Measurements from ENCODE around the gene M1AP. TPM values are rescaled to one million over a fixed set of nuclear protein-coding genes. Genes with fewer than 3 reads are reported as not detected.
A peak's percentile ranks its signal among the peaks of the same experiment; 100 is the strongest.

The M1AP gene
- total and polyA plus RNA-seq, 9 of the 15 experiments (the other 6 are each of a cell fraction or from before 2014, with no cell fraction given) = 0.06 to 0.33 (median 0.11) TPM; not detected in 4

DNA sequence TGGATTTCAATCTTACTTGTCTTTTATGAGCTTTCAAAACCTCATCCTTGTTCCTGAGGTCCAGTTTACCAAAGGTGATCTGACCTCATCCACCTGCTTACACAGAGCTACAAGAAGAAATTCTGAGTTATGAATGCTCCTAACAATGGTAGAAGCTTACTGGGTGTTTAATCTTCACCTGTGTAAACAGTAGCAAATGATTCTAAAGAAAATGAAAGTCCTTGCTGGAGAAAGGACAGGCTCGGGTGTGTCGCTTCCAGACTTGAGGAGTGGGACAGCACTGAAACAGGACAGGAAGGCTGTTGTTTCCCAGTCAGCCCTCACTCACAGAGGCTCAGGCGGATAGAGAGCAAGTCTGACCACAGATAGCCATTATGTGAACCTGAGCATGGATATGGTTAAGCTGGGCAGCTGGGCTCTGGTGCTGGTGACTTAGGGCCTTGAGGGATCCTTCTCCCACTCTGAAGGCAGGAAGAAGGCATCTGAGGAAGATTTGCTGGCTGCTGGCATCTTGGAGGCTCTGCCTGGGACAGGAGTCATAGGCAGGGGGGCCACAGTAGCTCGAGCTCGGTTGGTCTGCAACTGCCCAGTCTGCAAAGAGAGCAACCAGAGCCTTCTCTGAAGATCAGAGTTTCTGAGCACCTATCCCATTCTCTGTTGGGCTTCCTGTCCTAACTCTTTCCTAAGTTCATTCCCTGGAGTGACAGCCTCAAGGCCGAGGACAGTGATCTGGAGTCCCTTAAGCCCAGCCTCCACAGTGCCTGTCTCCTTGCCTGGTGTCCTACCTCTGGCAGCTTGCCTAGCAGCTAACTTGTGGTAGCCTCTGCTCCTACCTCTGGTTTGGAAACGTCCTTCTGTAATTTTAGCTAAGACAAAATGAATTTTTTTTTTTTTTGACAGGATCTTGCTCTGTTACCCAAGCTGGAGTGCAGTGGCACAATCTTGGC lies 89.6 kb downstream of the M1AP start:
- H3K27ac ChIP-seq (ENCODE audit: extremely low read depth, low read depth, low read length) = no peak overlapping the region
- peaks cover 17% of the 10 kb centered on the region; the same call in 1 of the 3 replicates for H3K36me3 ChIP-seq (ENCODE audit: control insufficient read depth, insufficient read depth, low read length)
- H2AFZ ChIP-seq (ENCODE audit: low read depth, low read length) = no peak overlapping the region
- no peaks in the 10 kb centered on the region for H3K9me3 ChIP-seq (replicated peaks; ENCODE audit: control insufficient read depth, insufficient read depth, low read depth, low read length)
- 53% methylated on average over 7 of the region's 7 CpGs for WGBS (ENCODE audit: insufficient coverage, low coverage, missing lambda C conversion rate)
- POLR2A ChIA-PET = interaction anchor here (0.6 to 1.5 kb wide), 10 partner anchors 8 to 351 kb away, joined by 3 to 6 read pairs (median 4); no protein-coding TSS in a partner anchor
- intact Hi-C loops (cut with micrococcal nuclease) = no loop called here
- ATAC-seq = no peak
- no peaks in the 10 kb centered on the region for H3K9me1 ChIP-seq (ENCODE audit: control insufficient read depth, insufficient read depth, low read length)
- H3K27me3 ChIP-seq (ENCODE audit: control insufficient read depth in 2 of 2, insufficient read depth in 2 of 2, low read length in 2 of 2) = peaks cover 0 to 16% of the 10 kb centered on the region in 2 experiments; a peak in 2 of 5 replicates
- peak overlapping the region in 1 of 2 experiments; percentile 77; a peak in 1 of 4 replicates for H3K9ac ChIP-seq (ENCODE audit: insufficient read depth in 1 of 2, low read depth in 2 of 2, low read length in 2 of 2)
- H3K4me3 ChIP-seq = no peak overlapping the region
- peak; percentile 23 for FAIRE-seq
- CTCF ChIA-PET (ENCODE audit: low intra/inter-chr PET ratio) = no interaction called here
- peaks cover 15% of the 10 kb centered on the region; the same call in 2 of the 3 replicates for H3K79me2 ChIP-seq (ENCODE audit: control insufficient read depth, insufficient read depth, low read length)
- no peak overlapping the region for H3K4me2 ChIP-seq (ENCODE audit: insufficient read depth, low read length)
- no peaks in the 10 kb centered on the region for H4K20me1 ChIP-seq (replicated peaks; ENCODE audit: control insufficient read depth, insufficient read depth, low read length)
- no peak for DNase-seq (ENCODE audit: extremely low read depth in 1 of 4, low spot score in 3 of 4)
- 0 out of 2 replicates have a peak, but pooled peaks have one; percentile 21 for TF ChIP-seq RBFOX2 (IDR thresholded peaks at IDR 0.05; ENCODE audit: low read depth, low read length)
- TF ChIP-seq, protein P1, sequence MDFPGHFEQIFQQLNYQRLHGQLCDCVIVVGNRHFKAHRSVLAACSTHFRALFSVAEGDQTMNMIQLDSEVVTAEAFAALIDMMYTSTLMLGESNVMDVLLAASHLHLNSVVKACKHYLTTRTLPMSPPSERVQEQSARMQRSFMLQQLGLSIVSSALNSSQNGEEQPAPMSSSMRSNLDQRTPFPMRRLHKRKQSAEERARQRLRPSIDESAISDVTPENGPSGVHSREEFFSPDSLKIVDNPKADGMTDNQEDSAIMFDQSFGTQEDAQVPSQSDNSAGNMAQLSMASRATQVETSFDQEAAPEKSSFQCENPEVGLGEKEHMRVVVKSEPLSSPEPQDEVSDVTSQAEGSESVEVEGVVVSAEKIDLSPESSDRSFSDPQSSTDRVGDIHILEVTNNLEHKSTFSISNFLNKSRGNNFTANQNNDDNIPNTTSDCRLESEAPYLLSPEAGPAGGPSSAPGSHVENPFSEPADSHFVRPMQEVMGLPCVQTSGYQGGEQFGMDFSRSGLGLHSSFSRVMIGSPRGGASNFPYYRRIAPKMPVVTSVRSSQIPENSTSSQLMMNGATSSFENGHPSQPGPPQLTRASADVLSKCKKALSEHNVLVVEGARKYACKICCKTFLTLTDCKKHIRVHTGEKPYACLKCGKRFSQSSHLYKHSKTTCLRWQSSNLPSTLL (IDR thresholded peaks at IDR 0.05) = no peak
- in situ Hi-C loops (cut with MboI) = no loop called here
- H3K4me1 ChIP-seq (replicated peaks in 1 of 2; ENCODE audit: control insufficient read depth in 2 of 2, insufficient read depth in 2 of 2, low read length in 2 of 2) = peaks cover 17 to 40% of the 10 kb centered on the region in 2 experiments
- BruUV-seq (replicated peaks) = no TSS peak
